ENCODE data around the gene MAPK10. TPM values are rescaled to one million over a fixed set of nuclear protein-coding genes. Genes with fewer than 3 reads are reported as not detected.
"Not testable (repeated sequence)": the region's sequence is repeated elsewhere in the genome, so short reads cannot be mapped to it uniquely, and the experiment has no call there.

Gene MAPK10
- total RNA-seq, 1 experiment from 2014 or later, result 6.8 TPM

- Histone ChIP-seq H3K27ac (ENCODE audit: low read depth, low read length, poor library complexity, severe bottlenecking) (no peak overlapping the region), H3K36me3 (ENCODE audit: insufficient read depth, low read length, poor library complexity, severe bottlenecking) (no peaks in the 10 kb centered on the region), H3K9me3 (ENCODE audit: low read depth, low read length, poor library complexity, severe bottlenecking) (peaks cover 3% of the 10 kb centered on the region), H3K4me3 (ENCODE audit: low read depth, low read length, poor library complexity, severe bottlenecking) (no peak overlapping the region), H3K4me1 (ENCODE audit: insufficient read depth, low read length, poor library complexity, severe bottlenecking) (no peaks in the 10 kb centered on the region), H3K27me3 (replicated peaks; ENCODE audit: insufficient read depth, low read depth, low read length, poor library complexity) (no peaks in the 10 kb centered on the region)
- no peak for DNase-seq (ENCODE audit: low spot score)
- CTCF ChIA-PET, result no interaction called here
- BruUV-seq (replicated peaks), result no TSS peak
- POLR2A ChIA-PET (ENCODE audit: low non-redundant PET), result no interaction called here
- TF ChIP-seq EZH2 (IDR thresholded peaks at IDR 0.05; ENCODE audit: borderline replicate concordance, low read depth, low read length, poor library complexity, severe bottlenecking) (no peak), CTCF (conservative IDR thresholded peaks at IDR 0.05; ENCODE audit: low read depth, low read length) (no peak)
- intact Hi-C loops (cut with micrococcal nuclease; ENCODE audit: unreplicated experiment), result no loop called here
These were observed 185.3 kb downstream of the MAPK10 start for GRCh38 chr4:86174506-86174905.

- H3K9me3 ChIP-seq (ENCODE audit: low read depth, low read length, poor library complexity, severe bottlenecking); H3K27me3 ChIP-seq (replicated peaks; ENCODE audit: insufficient read depth, low read depth, low read length, poor library complexity); POLR2A ChIA-PET (ENCODE audit: low non-redundant PET); H3K4me3 ChIP-seq (ENCODE audit: low read depth, low read length, poor library complexity, severe bottlenecking); H3K4me1 ChIP-seq (ENCODE audit: insufficient read depth, low read length, poor library complexity, severe bottlenecking); H3K27ac ChIP-seq (ENCODE audit: low read depth, low read length, poor library complexity, severe bottlenecking); CTCF ChIA-PET; BruUV-seq (replicated peaks); intact Hi-C loops (cut with micrococcal nuclease; ENCODE audit: unreplicated experiment); DNase-seq (ENCODE audit: low spot score); H3K36me3 ChIP-seq (ENCODE audit: insufficient read depth, low read length, poor library complexity, severe bottlenecking): not testable (repeated sequence)
These were observed 191.5 kb downstream of the MAPK10 start for GRCh38 chr4:86168335-86168734.

- intact Hi-C loops (cut with micrococcal nuclease; ENCODE audit: unreplicated experiment), result no loop called here
- CTCF ChIA-PET, result no interaction called here
- no peak for DNase-seq (ENCODE audit: low spot score)
- Histone ChIP-seq H3K36me3 (ENCODE audit: insufficient read depth, low read length, poor library complexity, severe bottlenecking) (no peaks in the 10 kb centered on the region), H3K27me3 (replicated peaks; ENCODE audit: insufficient read depth, low read depth, low read length, poor library complexity) (no peaks in the 10 kb centered on the region), H3K4me3 (ENCODE audit: low read depth, low read length, poor library complexity, severe bottlenecking) (no peak overlapping the region), H3K4me1 (ENCODE audit: insufficient read depth, low read length, poor library complexity, severe bottlenecking) (no peaks in the 10 kb centered on the region), H3K27ac (ENCODE audit: low read depth, low read length, poor library complexity, severe bottlenecking) (no peak overlapping the region), H3K9me3 (ENCODE audit: low read depth, low read length, poor library complexity, severe bottlenecking) (no peaks in the 10 kb centered on the region)
- TF ChIP-seq EZH2 (IDR thresholded peaks at IDR 0.05; ENCODE audit: borderline replicate concordance, low read depth, low read length, poor library complexity, severe bottlenecking) (no peak), CTCF (conservative IDR thresholded peaks at IDR 0.05; ENCODE audit: low read depth, low read length) (no peak)
- POLR2A ChIA-PET (ENCODE audit: low non-redundant PET), result no interaction called here
- no TSS peak for BruUV-seq (replicated peaks)
These were observed 199.4 kb downstream of the MAPK10 start for GRCh38 chr4:86160426-86160825.

DNA sequence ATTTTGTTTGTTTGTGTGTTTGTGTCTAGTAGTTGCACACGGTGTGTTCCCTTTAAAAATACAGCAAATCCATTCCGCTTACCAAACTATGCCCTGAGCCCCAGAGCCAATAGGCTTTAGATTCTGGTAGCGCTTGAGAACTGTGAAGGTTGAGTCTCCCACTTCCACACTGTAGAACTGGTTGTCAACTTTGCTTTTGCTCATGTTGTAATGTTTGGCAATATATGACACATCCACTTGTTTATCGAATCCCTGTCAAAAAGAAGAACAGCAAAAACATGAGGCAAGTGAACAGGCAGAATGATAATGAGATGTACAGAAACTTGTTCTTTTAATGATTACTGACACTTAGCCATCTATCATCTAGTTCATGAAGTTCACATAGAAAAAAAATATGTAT is 200.6 kb downstream of the MAPK10 start:
- ChIA-PET POLR2A (ENCODE audit: low non-redundant PET) (no interaction called here), CTCF (no interaction called here)
- Histone ChIP-seq H3K4me3 (ENCODE audit: low read depth, low read length, poor library complexity, severe bottlenecking) (no peak overlapping the region), H3K36me3 (ENCODE audit: insufficient read depth, low read length, poor library complexity, severe bottlenecking) (no peaks in the 10 kb centered on the region), H3K4me1 (ENCODE audit: insufficient read depth, low read length, poor library complexity, severe bottlenecking) (no peaks in the 10 kb centered on the region), H3K9me3 (ENCODE audit: low read depth, low read length, poor library complexity, severe bottlenecking) (no peaks in the 10 kb centered on the region), H3K27ac (ENCODE audit: low read depth, low read length, poor library complexity, severe bottlenecking) (no peak overlapping the region), H3K27me3 (replicated peaks; ENCODE audit: insufficient read depth, low read depth, low read length, poor library complexity) (no peaks in the 10 kb centered on the region)
- intact Hi-C loops (cut with micrococcal nuclease; ENCODE audit: unreplicated experiment), result no loop called here
- no peak for TF ChIP-seq EZH2 (IDR thresholded peaks at IDR 0.05; ENCODE audit: borderline replicate concordance, low read depth, low read length, poor library complexity, severe bottlenecking)
- BruUV-seq (replicated peaks), result no TSS peak
- no peak for DNase-seq (ENCODE audit: low spot score)
